Panc1 (cell line): Measurements from ENCODE around the gene FAM53B. TPM values are rescaled to one million over a fixed set of nuclear protein-coding genes. Genes with fewer than 3 reads are reported as not detected.

Source experiments
- ATAC-seq: fragments of 200-7000 bp; cut with Tn5 transposase; 2 replicates; pipeline ENCODE4 v1.9.1; 2020; ENCODE audit warnings: mild to moderate bottlenecking, moderate library complexity
- BruUV-seq: library from RNA; stranded (reverse); fragments of 400-500 nt; replicated peaks from 2 replicates; lab custom pipeline; 2021; lab: Mats Ljungman, UMichigan
- CTCF ChIA-PET: fragments of 300-600 bp; sonication (Branson Sonifier 250); formaldehyde crosslinking; loops from one replicate; lab custom pipeline; 2022; ENCODE audit warnings: antibody characterized with exemption; lab: Charles Lee
- POLR2A ChIA-PET: fragments of 300-600 bp; sonication (Branson Sonifier 250); formaldehyde crosslinking; loops from one replicate; lab custom pipeline; 2022; ENCODE audit warnings: antibody characterized with exemption; lab: Charles Lee
- DNase-seq: peaks from one replicate; pipeline ENCODE4 v3.0.0-alpha.2; 2010; ENCODE audit warnings: low read depth, low spot score
- H3K27ac ChIP-seq: 2 replicates; pipeline ENCODE4 v1.5.1; 2011; ENCODE audit warnings: mild to moderate bottlenecking, low read length, inconsistent platforms
- H3K27me3 ChIP-seq: fragments of 200-500 bp; sonication (Bioruptor generic); 2 replicates; pipeline ENCODE4 v1.6.0; 2014; ENCODE audit warnings: low read length, inconsistent platforms; ENCODE audit not compliant: control insufficient read depth, insufficient read depth
- H3K36me3 ChIP-seq: fragments of 200-500 bp; sonication (Bioruptor generic); 2 replicates; pipeline ENCODE4 v1.5.1; 2014; ENCODE audit warnings: inconsistent platforms, mild to moderate bottlenecking, low read length, moderate library complexity; ENCODE audit not compliant: control insufficient read depth, insufficient read depth
- H3K4me1 ChIP-seq: 2 replicates; pipeline ENCODE4 v1.5.1; 2011; ENCODE audit warnings: inconsistent platforms, mild to moderate bottlenecking, low read length, moderate library complexity; ENCODE audit not compliant: control insufficient read depth, insufficient read depth
- H3K4me3 ChIP-seq, 2 experiments: 2 replicates each; pipeline ENCODE4 v1.5.1; 2011 to 2012; ENCODE audit warnings: low read depth in 2 of 2, low read length in 2 of 2, mild to moderate bottlenecking in 2 of 2, inconsistent platforms in 1 of 2, moderate library complexity in 1 of 2
- H3K9me3 ChIP-seq: fragments of 200-500 bp; sonication (Bioruptor generic); 2 replicates; pipeline ENCODE4 v1.5.1; 2014; ENCODE audit warnings: low read depth, mild to moderate bottlenecking, inconsistent platforms, low read length, moderate library complexity; ENCODE audit not compliant: control insufficient read depth, insufficient read depth
- POLR2AphosphoS5 ChIP-seq: IDR thresholded peaks from 2 replicates; pipeline ENCODE4 v1.6.1; 2012; ENCODE audit warnings: mild to moderate bottlenecking, low read depth, low read length, moderate library complexity
- SIN3A ChIP-seq: IDR thresholded peaks from 2 replicates; pipeline ENCODE4 v1.6.1; 2012; ENCODE audit warnings: low read depth, mild to moderate bottlenecking, low read length, moderate library complexity, borderline replicate concordance; ENCODE audit not compliant: insufficient read depth
- TCF7L2 ChIP-seq: IDR thresholded peaks from 2 replicates; pipeline ENCODE4 v1.6.1; 2011; ENCODE audit warnings: mild to moderate bottlenecking, low read depth, low read length, inconsistent platforms
- in situ Hi-C: cut with HindIII; loops from 2 replicates; pipeline ENCODE4 v1.10.0; 2016; ENCODE audit warnings: low sequenced_read_pairs, low pct_unique_long_range_greater_than_20kb
- intact Hi-C: fragments of 100-400 bp; cut with micrococcal nuclease; formaldehyde crosslinking; loops from one replicate; pipeline ENCODE4 v1.10.0; 2022; ENCODE audit not compliant: unreplicated experiment
- total RNA-seq: library from RNA; stranded (reverse); gene quantifications from one replicate; pipeline ENCODE4 v1.2.1, GENCODE V29; 2021; ENCODE audit not compliant: unreplicated experiment
- TF ChIP-seq, protein P1 (sequence below): fragments of 450-650 bp; IDR thresholded peaks from 2 replicates; pipeline ENCODE4 v1.5.1; 2017; ENCODE audit warnings: mild to moderate bottlenecking
- TF ChIP-seq, protein P2 (sequence below), 2 experiments: IDR thresholded peaks; 2 replicates each; pipeline ENCODE4 v1.6.1; 2011 to 2012; ENCODE audit warnings: low read depth in 2 of 2, control low read depth in 1 of 2, low read length in 1 of 2, mild to moderate bottlenecking in 1 of 2, moderate library complexity in 1 of 2; ENCODE audit not compliant: insufficient read depth in 1 of 2

FAM53B gene
- total RNA-seq, 1 experiment from 2014 or later: 42.5 TPM

DNA sequence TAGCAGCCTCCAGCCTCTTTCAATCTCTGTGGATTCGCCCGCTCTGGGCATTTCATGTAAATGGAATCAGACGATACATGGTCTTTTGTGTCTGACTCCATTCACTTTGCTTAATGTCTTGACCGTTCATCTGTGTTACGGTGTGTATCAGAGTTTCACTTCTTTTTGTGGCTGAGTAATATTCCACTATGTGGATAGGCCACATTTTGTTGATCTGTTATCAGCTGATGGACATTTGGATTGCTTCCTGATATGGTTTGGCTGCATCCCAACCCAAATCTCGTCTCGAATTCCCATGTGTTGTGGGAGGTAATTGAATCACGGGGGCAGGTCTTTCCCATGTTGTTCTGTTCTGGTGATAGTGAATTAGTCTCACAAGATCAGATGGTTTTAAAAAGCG is 173.5 kb downstream of the FAM53B start:
- no peaks in the 10 kb centered on the region for H3K4me1 ChIP-seq
- intact Hi-C loops: no loop called here
- ChIA-PET POLR2A (no interaction called here), CTCF (no interaction called here)
- BruUV-seq: no TSS peak
- ATAC-seq (no peak), DNase-seq (no peak)
- no peaks in the 10 kb centered on the region for H3K9me3 ChIP-seq
- no peaks in the 10 kb centered on the region; the same call in 1 of the 2 replicates for H3K27me3 ChIP-seq
- in situ Hi-C loops: no loop called here
- no peaks in the 10 kb centered on the region for H3K36me3 ChIP-seq
- H3K4me3 ChIP-seq: no peak overlapping the region
- no peak overlapping the region for H3K27ac ChIP-seq
- TF ChIP-seq, protein P1, sequence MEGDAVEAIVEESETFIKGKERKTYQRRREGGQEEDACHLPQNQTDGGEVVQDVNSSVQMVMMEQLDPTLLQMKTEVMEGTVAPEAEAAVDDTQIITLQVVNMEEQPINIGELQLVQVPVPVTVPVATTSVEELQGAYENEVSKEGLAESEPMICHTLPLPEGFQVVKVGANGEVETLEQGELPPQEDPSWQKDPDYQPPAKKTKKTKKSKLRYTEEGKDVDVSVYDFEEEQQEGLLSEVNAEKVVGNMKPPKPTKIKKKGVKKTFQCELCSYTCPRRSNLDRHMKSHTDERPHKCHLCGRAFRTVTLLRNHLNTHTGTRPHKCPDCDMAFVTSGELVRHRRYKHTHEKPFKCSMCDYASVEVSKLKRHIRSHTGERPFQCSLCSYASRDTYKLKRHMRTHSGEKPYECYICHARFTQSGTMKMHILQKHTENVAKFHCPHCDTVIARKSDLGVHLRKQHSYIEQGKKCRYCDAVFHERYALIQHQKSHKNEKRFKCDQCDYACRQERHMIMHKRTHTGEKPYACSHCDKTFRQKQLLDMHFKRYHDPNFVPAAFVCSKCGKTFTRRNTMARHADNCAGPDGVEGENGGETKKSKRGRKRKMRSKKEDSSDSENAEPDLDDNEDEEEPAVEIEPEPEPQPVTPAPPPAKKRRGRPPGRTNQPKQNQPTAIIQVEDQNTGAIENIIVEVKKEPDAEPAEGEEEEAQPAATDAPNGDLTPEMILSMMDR: no peak
- TF ChIP-seq, protein P2, sequence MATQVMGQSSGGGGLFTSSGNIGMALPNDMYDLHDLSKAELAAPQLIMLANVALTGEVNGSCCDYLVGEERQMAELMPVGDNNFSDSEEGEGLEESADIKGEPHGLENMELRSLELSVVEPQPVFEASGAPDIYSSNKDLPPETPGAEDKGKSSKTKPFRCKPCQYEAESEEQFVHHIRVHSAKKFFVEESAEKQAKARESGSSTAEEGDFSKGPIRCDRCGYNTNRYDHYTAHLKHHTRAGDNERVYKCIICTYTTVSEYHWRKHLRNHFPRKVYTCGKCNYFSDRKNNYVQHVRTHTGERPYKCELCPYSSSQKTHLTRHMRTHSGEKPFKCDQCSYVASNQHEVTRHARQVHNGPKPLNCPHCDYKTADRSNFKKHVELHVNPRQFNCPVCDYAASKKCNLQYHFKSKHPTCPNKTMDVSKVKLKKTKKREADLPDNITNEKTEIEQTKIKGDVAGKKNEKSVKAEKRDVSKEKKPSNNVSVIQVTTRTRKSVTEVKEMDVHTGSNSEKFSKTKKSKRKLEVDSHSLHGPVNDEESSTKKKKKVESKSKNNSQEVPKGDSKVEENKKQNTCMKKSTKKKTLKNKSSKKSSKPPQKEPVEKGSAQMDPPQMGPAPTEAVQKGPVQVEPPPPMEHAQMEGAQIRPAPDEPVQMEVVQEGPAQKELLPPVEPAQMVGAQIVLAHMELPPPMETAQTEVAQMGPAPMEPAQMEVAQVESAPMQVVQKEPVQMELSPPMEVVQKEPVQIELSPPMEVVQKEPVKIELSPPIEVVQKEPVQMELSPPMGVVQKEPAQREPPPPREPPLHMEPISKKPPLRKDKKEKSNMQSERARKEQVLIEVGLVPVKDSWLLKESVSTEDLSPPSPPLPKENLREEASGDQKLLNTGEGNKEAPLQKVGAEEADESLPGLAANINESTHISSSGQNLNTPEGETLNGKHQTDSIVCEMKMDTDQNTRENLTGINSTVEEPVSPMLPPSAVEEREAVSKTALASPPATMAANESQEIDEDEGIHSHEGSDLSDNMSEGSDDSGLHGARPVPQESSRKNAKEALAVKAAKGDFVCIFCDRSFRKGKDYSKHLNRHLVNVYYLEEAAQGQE (IDR thresholded peaks at IDR 0.05; ENCODE audit: insufficient read depth in 1 of 2, low read depth in 2 of 2, low read length in 1 of 2): no peak
- TF ChIP-seq TCF7L2 (no peak), SIN3A (no peak), POLR2AphosphoS5 (no peak)

DNA sequence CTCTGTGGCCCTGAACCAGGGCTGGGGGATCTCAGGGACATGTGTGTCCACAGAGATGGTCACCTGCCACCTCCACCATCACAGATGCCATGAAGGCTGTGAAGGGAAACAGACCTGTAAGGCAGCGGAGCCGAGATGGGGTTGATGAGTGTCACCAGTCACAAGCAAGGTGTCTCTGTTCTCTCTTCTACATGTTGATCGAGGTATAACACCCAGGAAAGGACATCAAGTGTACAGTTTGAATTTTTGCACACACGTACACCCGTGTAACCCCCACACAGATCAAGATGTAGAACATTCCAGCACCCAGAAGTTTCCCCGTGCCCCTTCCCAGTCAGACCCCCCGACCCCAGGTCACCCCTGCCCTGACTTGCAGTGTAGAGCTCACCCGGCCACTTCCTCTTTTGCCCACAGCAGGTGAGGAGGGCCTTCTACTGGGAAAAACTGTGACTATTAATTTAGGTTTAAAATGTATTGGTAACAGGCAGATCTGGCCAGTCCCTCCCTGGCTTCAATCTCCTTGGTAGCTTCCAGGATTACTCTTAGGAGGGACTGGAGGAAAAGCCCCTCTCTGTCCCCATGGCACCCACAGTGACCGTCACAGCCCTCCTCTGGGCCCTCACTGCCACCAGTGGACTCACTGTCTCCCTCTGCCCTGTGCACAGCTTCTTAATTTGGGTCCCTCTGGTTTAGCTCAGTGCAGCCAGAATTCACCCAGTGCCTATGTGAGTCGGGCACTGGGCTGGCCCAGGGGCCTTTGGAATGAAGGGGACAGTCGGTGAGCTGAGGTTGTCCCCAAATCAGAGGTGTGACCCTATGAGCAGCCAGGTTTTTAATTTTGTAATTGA is 174.3 kb downstream of the FAM53B start:
- no peak for ATAC-seq
- Histone ChIP-seq H3K27ac (no peak overlapping the region), H3K9me3 (no peaks in the 10 kb centered on the region), H3K4me1 (no peaks in the 10 kb centered on the region), H3K27me3 (no peaks in the 10 kb centered on the region; the same call in 1 of the 2 replicates), H3K36me3 (no peaks in the 10 kb centered on the region), H3K4me3 (no peak overlapping the region)
- POLR2A ChIA-PET: no interaction called here
- intact Hi-C loops (no loop called here), in situ Hi-C loops (no loop called here)
- no TSS peak for BruUV-seq
- CTCF ChIA-PET: interaction anchor here (0.6 to 0.7 kb wide), 2 partner anchors 135 to 261 kb away, joined by 5 to 6 read pairs; no protein-coding TSS in a partner anchor
- DNase-seq: no peak
- TF ChIP-seq, protein P2 (IDR thresholded peaks at IDR 0.05; ENCODE audit: insufficient read depth in 1 of 2, low read depth in 2 of 2, low read length in 1 of 2): no peak
- TF ChIP-seq TCF7L2: no peak
- TF ChIP-seq, protein P1: no peak
- TF ChIP-seq POLR2AphosphoS5: no peak
- no peak for TF ChIP-seq SIN3A
